Breast epithelium (tissue), 3 donors: ENCODE measurements around the gene ADH1A.

Source experiments
- CTCF ChIP-seq, 3 donors: fragments of 450-650 bp; IDR thresholded peaks; one replicate each; pipeline ENCODE4 v1.5.1; 2016 to 2017; ENCODE audit warnings: antibody characterized with exemption in 3 of 3, mild to moderate bottlenecking in 3 of 3, moderate library complexity in 3 of 3
- POLR2A ChIP-seq: fragments of 450-650 bp; IDR thresholded peaks from one replicate; pipeline ENCODE4 v1.6.1; 2016; ENCODE audit warnings: antibody characterized with exemption, mild to moderate bottlenecking, moderate library complexity

GRCh38 chr4:99234331-99235010, 56.3 kb downstream of the ADH1A start:
- TF ChIP-seq CTCF (IDR thresholded peaks at IDR 0.05) (no peak), POLR2A (no peak)
